Coronary artery (tissue), 2 donors: Measurements from ENCODE around the gene TNFAIP8.

Experiments
- DNase-seq: peaks from one replicate; pipeline ENCODE4 v3.0.0-alpha.2; 2017; ENCODE audit warnings: low spot score
- H3K27ac ChIP-seq, 2 donors: fragments of 200-600 bp; sonication (generic); one replicate each; pipeline ENCODE4 v1.5.1; 2016 to 2019
- H3K4me3 ChIP-seq: fragments of 200-600 bp; sonication (generic); 2 replicates; pipeline ENCODE4 v1.5.1; 2016; ENCODE audit warnings: mild to moderate bottlenecking, moderate library complexity
- CTCF ChIP-seq: fragments of 200-600 bp; sonication (generic); IDR thresholded peaks from one replicate; pipeline ENCODE4 v1.5.1; 2019; ENCODE audit warnings: antibody characterized with exemption

TNFAIP8 gene

GRCh38 chr5:119358901-119359603 lies 3.2 kb downstream of the TNFAIP8 start:
- no peak for DNase-seq
- TF ChIP-seq CTCF, result no peak
- Histone ChIP-seq H3K27ac (peak overlapping the region in 1 of 2 donors; percentile 12), H3K4me3 (no peak overlapping the region)

GRCh38 chr5:119359737-119360413 lies 4.1 kb downstream of the TNFAIP8 start:
- H3K4me3 ChIP-seq, result no peak overlapping the region
- DNase-seq, result no peak
- no peak for TF ChIP-seq CTCF
- H3K27ac ChIP-seq, result no peak overlapping the region

GRCh38 chr5:119360905-119361593 lies 5.2 kb downstream of the TNFAIP8 start:
- no peak for TF ChIP-seq CTCF
- Histone ChIP-seq H3K4me3 (no peak overlapping the region), H3K27ac (peak overlapping the region in 1 of 2 donors; percentile 20)
- DNase-seq, result no peak

- no peak overlapping the region for H3K27ac ChIP-seq
- no peak for TF ChIP-seq CTCF
- DNase-seq, result no peak
- no peak overlapping the region for H3K4me3 ChIP-seq
These were observed 5.8 kb downstream of the TNFAIP8 start for GRCh38 chr5:119361594-119362125.

GRCh38 chr5:119362714-119363113 lies 6.9 kb downstream of the TNFAIP8 start:
- no peak for TF ChIP-seq CTCF
- H3K27ac ChIP-seq, result no peak overlapping the region
- no peak for DNase-seq
- H3K4me3 ChIP-seq, result no peak overlapping the region

GRCh38 chr5:119363271-119363670 lies 7.5 kb downstream of the TNFAIP8 start:
- no peak for TF ChIP-seq CTCF
- no peak for DNase-seq
- no peak overlapping the region for H3K4me3 ChIP-seq
- H3K27ac ChIP-seq, result peak overlapping the region in 1 of 2 donors; percentile 29
